A549 treated with DMSO at 1 μM for 4 hours (cell line): ENCODE measurements around the gene ANO7. TPM values are rescaled to one million over a fixed set of nuclear protein-coding genes. Genes with fewer than 3 reads are reported as not detected.

Source experiments
- total RNA-seq: library from RNA; stranded (reverse); fragments of 200-300 nt; extraction: Qiagen RNA extraction; gene quantifications from 5 replicates; pipeline ENCODE4 v1.2.3, GENCODE V29; 2022; ENCODE audit warnings: low read depth

Gene ANO7
- 1.9 to 2.6 TPM (median 2.1 TPM) in 5 replicates for total RNA-seq

GRCh38 chr2:241188361-241189092, at the start of gene ANO7:
ANO7 (plus strand) TSS chr2:241188677; CDS start chr2:241190064, 1,387 bp downstream.

GRCh38 chr2:241148891-241149674, 39.4 kb upstream of the ANO7 start, which contains the start of gene PASK:
PASK (minus strand) TSS chr2:241149472; CDS start chr2:241143032, 6,440 bp downstream.

GRCh38 chr2:241149925-241150659, 38.4 kb upstream of the ANO7 start, which contains the start of gene PPP1R7:
PPP1R7 (plus strand) TSS chr2:241150467; CDS start chr2:241150496, 29 bp downstream.

Other genes starting within 250 kb of the ANO7 start
- 0.38 to 0.65 TPM (median 0.48 TPM) in 5 replicates for gene SNED1, start 190.1 kb upstream of the ANO7 start, total RNA-seq
- 24.6 to 34.8 TPM (median 25.9 TPM) in 5 replicates for gene MTERF4, start 86.4 kb upstream of the ANO7 start, total RNA-seq
- gene PASK, start 39.2 kb upstream of the ANO7 start, total RNA-seq, result 6.4 to 9.9 TPM (median 8.7 TPM) in 5 replicates
- 57.6 to 69.1 TPM (median 59.1 TPM) in 5 replicates for gene PPP1R7, start 38.2 kb upstream of the ANO7 start, total RNA-seq
- 269 to 292 TPM (median 283 TPM) in 5 replicates for gene HDLBP, start 127.0 kb downstream of the ANO7 start, total RNA-seq
- gene SEPTIN2, start 127.2 kb downstream of the ANO7 start, total RNA-seq, result 253 to 324 TPM (median 293 TPM) in 5 replicates
- gene FARP2, start 167.6 kb downstream of the ANO7 start, total RNA-seq, result 26.2 to 37.1 TPM (median 30.4 TPM) in 5 replicates